Activated CD4-positive, alpha-beta T cell treated with anti-CD3 and anti-CD28 coated beads, Interleukin-2, Interleukin-4, amounts not matched to agents 100 ng/mL and 50 ng/mL, durations not matched to agents 16 hours and 8 hours (primary cell): ENCODE measurements around the gene SIX2.

Experiments used
- DNase-seq: peaks from one replicate; pipeline ENCODE4 v3.0.0-alpha.2; 2020; ENCODE audit warnings: low spot score

SIX2 gene

GRCh38 chr2:44965684-44966083 lies 43.6 kb downstream of the SIX2 start:
- no peak for DNase-seq

- DNase-seq: no peak
Measured at GRCh38 chr2:44964752-44965236, 44.5 kb downstream of the SIX2 start.

- no peak for DNase-seq
Measured at GRCh38 chr2:44962176-44962695, 47.0 kb downstream of the SIX2 start.

GRCh38 chr2:44960871-44961270 lies 48.4 kb downstream of the SIX2 start:
- no peak for DNase-seq

- DNase-seq: no peak
Measured at GRCh38 chr2:44959855-44960254, 49.4 kb downstream of the SIX2 start.

GRCh38 chr2:44957656-44958327 lies 51.5 kb downstream of the SIX2 start:
- DNase-seq: no peak

- no peak for DNase-seq
Measured at GRCh38 chr2:44956843-44957242, 52.4 kb downstream of the SIX2 start.

GRCh38 chr2:44955593-44956392 lies 53.5 kb downstream of the SIX2 start:
- peak; percentile 79 for DNase-seq
